Ovary (tissue), 9 donors: ENCODE data around the gene ELOVL3. TPM values are rescaled to one million over a fixed set of nuclear protein-coding genes. Genes with fewer than 3 reads are reported as not detected.
"Not testable (repeated sequence)": the region's sequence is repeated elsewhere in the genome, so short reads cannot be mapped to it uniquely, and the experiment has no call there.

Experiments
- DNase-seq, 5 donors: peaks; one replicate each; pipeline ENCODE4 v3.0.0-alpha.2; 2019 to 2020
- H3K27ac ChIP-seq, 2 donors: fragments of 200-600 bp; one replicate each; pipeline versions ENCODE4 v1.5.1 to v1.8.0; 2019 to 2022
- H3K27me3 ChIP-seq: fragments of 200-600 bp; one replicate; pipeline ENCODE4 v1.8.0; 2022
- H3K36me3 ChIP-seq: fragments of 200-600 bp; sonication (generic); one replicate; pipeline ENCODE4 v1.5.1; 2019
- H3K4me1 ChIP-seq: one replicate; pipeline ENCODE4 v1.8.1; 2013; ENCODE audit warnings: mild to moderate bottlenecking, moderate library complexity; ENCODE audit not compliant: insufficient read depth
- H3K4me3 ChIP-seq: fragments of 200-600 bp; sonication (generic); one replicate; pipeline ENCODE4 v1.5.1; 2017
- H3K9me3 ChIP-seq, 2 donors: fragments of 200-600 bp in 1 of 2; sonication (generic) in 1 of 2; one replicate each; pipeline versions ENCODE4 v1.5.1 to v1.8.1; 2013 to 2019; ENCODE audit warnings: mild to moderate bottlenecking in 1 of 2, moderate library complexity in 1 of 2
- CTCF ChIP-seq, 3 donors: fragments of 450-650 bp in 2 of 3; fragments of 200-600 bp in 1 of 3; IDR thresholded peaks; one replicate each; pipeline versions ENCODE4 v1.5.1 to v1.8.0; 2016 to 2022; ENCODE audit warnings: antibody characterized with exemption in 3 of 3, mild to moderate bottlenecking in 1 of 3
- EP300 ChIP-seq: sonication (generic); formaldehyde crosslinking; IDR thresholded peaks from one replicate; pipeline ENCODE4 v1.6.1; 2017; ENCODE audit warnings: antibody characterized with exemption
- POLR2A ChIP-seq: fragments of 450-650 bp; IDR thresholded peaks from one replicate; pipeline ENCODE4 v1.6.1; 2017; ENCODE audit warnings: antibody characterized with exemption, mild to moderate bottlenecking, moderate library complexity
- WGBS, 3 donors: extraction: QIAGEN DNeasy Blood & Tissue Kit in 1 of 3; methylation state at CpG; one replicate each; pipeline versions ENCODE4 v1.1.5 to v1.1.7; 2013 to 2017; 5-methylcytosine and 5-hydroxymethylcytosine counted together
- intact Hi-C, 4 donors: fragments of 100-400 bp; cut with DNase I; formaldehyde crosslinking; loops; one replicate each; pipeline versions ENCODE4 v1.11.0 to v1.15.1; 2022 to 2023
- polyA plus RNA-seq, 2 donors: library from polyadenylated mRNA; stranded (reverse); fragments of 200-250 nt in 1 of 2; fragments of 350-450 nt in 1 of 2; fragmentation: Illumina TruSeq in 1 of 2; extraction: RNeasy Lipid Tissue Mini Kit (QIAGEN cat#74804) in 1 of 2; gene quantifications; one replicate each; pipeline ENCODE4 v1.2.3, GENCODE V29; 2013 to 2014
- total RNA-seq, 7 donors: library from RNA; depleted of rRNA in 2 of 7; stranded (reverse); fragments of >200 nt in 2 of 7; fragmentation: NEBNext Ultra II Directional in 3 of 7; extraction: Animal tissue kit (Norgen Biotek cat#: 25700) in 3 of 7; gene quantifications; one replicate each; pipeline versions ENCODE4 v1.1.0 to v1.2.4, GENCODE V29; 2016 to 2023
- donor health status: DM: no; HTN: no; CAD: no; lungs with moderate emphysema.
- donor health status: DM: no; HTN: no; CAD: no.
- donor health status: Bipolar disorder and iron deficiency.
- donor health status: DM: yes; HTN: yes; CAD: no.
- donor health status: DM: no; HTN: no; CAD: no.
- donor health status: DM: yes; HTN: yes; CAD: no.

ELOVL3 gene
- total and polyA plus RNA-seq, 9 donors = 0.08 to 1.0 TPM; not detected in 7

GRCh38 chr10:102208311-102209035, 17.6 kb upstream of the ELOVL3 start:
- WGBS, 3 donors = 12 to 14% (median 13%) methylated on average over 5 of the region's 5 CpGs
- Histone ChIP-seq H3K4me3 (no peak overlapping the region), H3K4me1 (peaks cover 3% of the 10 kb centered on the region), H3K27me3 (no peaks in the 10 kb centered on the region), H3K36me3 (no peaks in the 10 kb centered on the region), H3K9me3 (peaks cover 0 to 5% of the 10 kb centered on the region in 2 donors), H3K27ac (no peak overlapping the region)
- intact Hi-C loops = no loop called here
- TF ChIP-seq EP300 (no peak), POLR2A (no peak), CTCF (IDR thresholded peaks at IDR 0.05) (no peak)
- no peak for DNase-seq

- no peak for DNase-seq
- Histone ChIP-seq H3K4me3 (no peak overlapping the region), H3K36me3 (no peaks in the 10 kb centered on the region), H3K9me3 (no peaks in the 10 kb centered on the region), H3K27ac (no peak overlapping the region), H3K27me3 (no peaks in the 10 kb centered on the region), H3K4me1 (peaks cover 3% of the 10 kb centered on the region)
- intact Hi-C loops = no loop called here
- 80 to 85% (median 81%) methylated on average over 3 of the region's 3 CpGs for WGBS, 3 donors
- no peak for TF ChIP-seq EP300
Observed at GRCh38 chr10:102211615-102212299, 14.3 kb upstream of the ELOVL3 start.

GRCh38 chr10:102213599-102213998, 12.5 kb upstream of the ELOVL3 start:
- WGBS, 3 donors = 66 to 84% (median 75%) methylated on average over 4 of the region's 4 CpGs
- intact Hi-C loops, DNase-seq: not testable (repeated sequence)

GRCh38 chr10:102219370-102219769, 6.7 kb upstream of the ELOVL3 start:
- WGBS, 3 donors = 61 to 64% (median 62%) methylated on average over 5 of the region's 5 CpGs
- intact Hi-C loops = no loop called here
- no peak for DNase-seq

More at GRCh38 chr10:102213599-102213998, 12.5 kb upstream of the ELOVL3 start:
- H3K27ac ChIP-seq, H3K9me3 ChIP-seq, H3K4me1 ChIP-seq, H3K36me3 ChIP-seq, H3K4me3 ChIP-seq, H3K27me3 ChIP-seq: not testable (repeated sequence)

GRCh38 chr10:102220612-102221011, 5.5 kb upstream of the ELOVL3 start:
- no peaks in the 10 kb centered on the region for H3K27me3 ChIP-seq
- no peaks in the 10 kb centered on the region for H3K36me3 ChIP-seq
- H3K4me3 ChIP-seq = no peak overlapping the region
- H3K4me1 ChIP-seq = no peaks in the 10 kb centered on the region
- intact Hi-C loops = no loop called here
- no peak overlapping the region for H3K27ac ChIP-seq
- H3K9me3 ChIP-seq = no peaks in the 10 kb centered on the region
- DNase-seq = no peak
- no peak for TF ChIP-seq CTCF (IDR thresholded peaks at IDR 0.05)
- TF ChIP-seq EP300 = no peak
- no peak for TF ChIP-seq POLR2A

More at GRCh38 chr10:102219370-102219769, 6.7 kb upstream of the ELOVL3 start:
- Histone ChIP-seq H3K27ac (no peak overlapping the region), H3K27me3 (no peaks in the 10 kb centered on the region), H3K4me1 (no peaks in the 10 kb centered on the region), H3K36me3 (no peaks in the 10 kb centered on the region), H3K4me3 (no peak overlapping the region), H3K9me3 (no peaks in the 10 kb centered on the region)
- TF ChIP-seq CTCF (IDR thresholded peaks at IDR 0.05) = no peak
